Measurements from ENCODE around the gene GAPVD1.
A peak's percentile ranks its signal among the peaks of the same experiment; 100 is the strongest.

The GAPVD1 gene

DNA sequence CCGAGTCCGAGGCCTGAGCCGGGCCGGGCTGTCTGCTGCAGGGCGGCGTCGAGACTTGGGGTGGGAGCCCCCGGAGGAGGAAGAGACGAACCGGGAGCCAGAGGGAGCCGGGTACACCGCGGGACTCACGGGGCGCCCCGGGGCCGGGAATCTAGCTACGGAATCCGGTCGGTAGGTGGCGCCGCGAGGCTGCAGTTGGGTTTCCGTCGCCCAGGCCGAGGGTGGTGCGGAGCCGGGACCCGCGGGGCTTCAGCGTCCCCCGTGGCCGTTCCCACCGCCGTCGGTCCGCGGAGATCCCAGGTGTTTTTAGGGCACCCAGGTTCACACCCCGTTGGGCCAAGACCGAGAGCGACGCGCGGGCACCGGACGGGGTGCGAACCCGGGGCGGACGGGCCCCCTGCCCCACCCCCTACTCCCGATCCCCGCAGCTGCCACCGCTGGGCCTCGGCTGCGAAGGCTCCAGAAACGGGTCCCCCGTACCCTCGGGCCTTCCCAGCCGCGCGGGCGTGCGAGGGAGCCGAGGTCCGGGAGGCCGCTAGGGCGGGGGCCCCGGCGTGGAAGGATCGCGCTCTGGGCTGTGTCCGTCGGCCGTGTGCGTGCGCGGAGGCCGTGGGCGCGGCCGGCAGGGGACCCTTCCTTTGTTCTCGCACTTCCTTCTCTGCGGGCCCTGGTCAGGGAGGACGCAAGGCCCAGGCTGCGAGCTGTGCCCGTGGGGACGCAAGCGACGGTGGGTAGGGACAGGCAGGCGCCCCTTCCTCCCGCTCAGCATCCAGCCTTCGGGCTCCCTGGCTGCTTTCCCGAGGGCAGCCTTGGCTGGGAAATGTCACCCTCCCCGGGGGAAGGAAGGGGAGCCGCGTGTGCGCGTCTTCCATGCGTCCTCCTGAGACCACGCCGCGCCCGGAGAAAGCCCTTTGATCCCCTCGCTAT lies 146.6 kb downstream of the GAPVD1 start:
- DNase-seq = peak; percentile 85

GRCh38 chr9:125409217-125409636 lies 147.6 kb downstream of the GAPVD1 start:
- no peak for DNase-seq

DNA sequence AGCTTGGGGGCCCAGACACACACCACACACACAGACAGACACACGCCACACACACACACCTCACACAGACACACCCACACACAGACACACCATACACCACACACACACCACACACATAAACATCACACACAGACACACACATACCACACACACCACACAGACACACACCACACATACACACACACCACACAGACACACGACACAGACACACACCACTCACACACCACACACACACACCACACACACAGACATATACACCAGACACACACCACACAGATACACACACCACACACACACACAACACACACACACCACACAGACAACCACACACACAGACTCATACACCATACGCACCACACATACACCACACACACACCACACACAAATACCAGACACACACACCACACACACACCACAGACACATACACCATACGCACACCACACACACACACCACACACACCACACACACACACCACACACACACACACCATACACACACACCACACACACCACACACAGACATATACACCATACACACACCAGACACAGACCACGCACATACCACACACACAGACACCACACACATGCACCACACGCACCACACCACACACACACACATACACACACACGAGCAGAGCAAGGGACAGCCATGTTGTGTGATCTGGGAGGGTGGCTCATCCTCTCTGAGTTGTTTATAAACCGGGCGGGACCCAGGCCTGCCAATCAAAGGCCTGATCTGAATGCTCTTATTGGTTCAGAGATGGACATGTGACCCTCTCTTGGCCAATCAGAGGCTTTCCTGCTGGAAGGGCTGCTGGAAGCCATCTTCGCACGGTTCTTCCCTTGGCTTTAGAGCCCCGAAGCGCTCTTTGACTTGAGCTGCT lies 148.3 kb downstream of the GAPVD1 start:
- no peak for DNase-seq

DNA sequence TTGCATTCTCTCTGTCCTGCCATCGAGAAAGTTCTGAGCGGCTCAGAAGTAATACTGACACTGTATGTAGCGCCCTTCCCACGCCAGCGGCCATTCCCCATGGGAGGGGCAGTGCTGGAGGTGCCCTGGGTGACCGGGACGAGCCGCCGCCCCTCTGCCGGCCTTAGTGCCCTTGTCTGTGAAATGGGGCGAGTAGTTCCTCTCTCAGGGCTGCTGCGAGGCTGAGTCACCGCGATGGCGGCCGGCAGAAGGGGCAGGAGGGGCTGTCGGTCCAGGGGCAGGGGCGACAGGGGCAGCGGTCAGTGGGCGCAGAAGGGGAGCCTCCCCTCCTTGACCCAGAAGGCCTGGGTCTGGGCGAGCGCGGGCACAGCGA lies 148.9 kb downstream of the GAPVD1 start:
- DNase-seq = no peak

DNA sequence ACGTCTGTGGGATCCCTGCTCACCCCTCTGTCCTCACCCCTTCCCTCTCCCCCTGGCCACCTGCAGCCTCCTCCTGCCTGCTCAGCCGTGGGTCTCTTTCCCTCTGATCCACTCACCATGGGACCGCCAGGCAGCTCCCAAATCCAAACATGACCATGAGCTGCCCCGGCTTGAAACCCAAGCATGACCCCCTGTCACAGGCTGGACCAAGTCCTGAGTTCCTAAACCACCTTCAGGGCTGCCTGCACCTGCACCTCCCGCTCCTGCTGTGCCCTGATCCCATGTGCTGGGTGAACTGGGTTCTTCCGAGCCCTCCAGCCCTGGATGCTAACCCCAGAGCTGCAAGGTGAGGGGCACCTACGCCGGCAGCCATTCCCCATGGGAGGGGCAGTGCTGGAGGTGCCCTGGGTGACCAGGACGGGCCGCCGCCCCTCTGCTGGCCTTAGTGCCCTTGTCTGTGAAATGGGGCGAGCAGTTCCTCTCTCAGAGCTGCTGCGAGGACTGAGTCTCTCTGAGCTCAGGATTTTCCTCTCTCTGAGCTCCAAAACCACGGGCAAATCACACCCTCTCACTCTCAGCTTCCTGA lies 149.6 kb downstream of the GAPVD1 start:
- no peak for DNase-seq

DNA sequence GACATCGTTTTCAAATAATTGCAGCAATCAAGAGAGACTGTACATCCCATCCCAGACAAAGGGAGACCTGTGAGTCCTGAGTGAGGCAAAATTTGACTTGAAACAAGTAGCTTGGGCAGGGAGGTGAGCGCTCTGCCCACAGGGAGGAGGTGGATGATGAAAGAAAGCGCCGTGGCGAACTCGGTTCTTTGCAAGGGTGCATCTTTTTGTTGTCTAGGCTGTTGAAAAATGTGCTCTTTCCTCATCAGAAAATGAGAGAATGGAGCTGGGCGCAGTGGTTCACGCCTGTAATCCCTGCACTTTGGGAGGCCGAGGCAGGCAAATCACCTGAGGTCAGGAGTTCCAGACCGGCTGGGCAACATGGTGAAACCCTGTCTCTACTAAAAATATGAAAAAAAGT lies 150.5 kb downstream of the GAPVD1 start:
- no peak for DNase-seq

DNA sequence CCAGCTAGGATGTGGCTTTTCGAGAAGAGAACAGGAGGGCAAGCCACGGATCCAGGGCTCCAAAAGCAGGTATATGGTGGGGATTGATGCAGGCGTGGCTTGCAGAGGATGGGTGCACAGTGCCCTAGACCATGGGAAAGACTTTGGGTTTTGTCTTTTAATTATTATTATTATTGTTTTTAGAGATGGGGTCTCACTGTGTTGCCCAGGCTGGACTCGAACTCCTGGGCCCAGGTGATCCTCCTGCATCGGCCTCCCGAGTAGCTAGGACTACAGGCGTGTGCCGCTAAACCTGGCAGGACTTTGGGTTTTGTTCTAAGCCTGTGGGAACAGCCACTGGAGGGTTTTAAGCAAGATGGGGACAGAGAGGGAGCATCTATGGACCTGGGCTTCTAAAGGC lies 152.0 kb downstream of the GAPVD1 start:
- DNase-seq = no peak

DNA sequence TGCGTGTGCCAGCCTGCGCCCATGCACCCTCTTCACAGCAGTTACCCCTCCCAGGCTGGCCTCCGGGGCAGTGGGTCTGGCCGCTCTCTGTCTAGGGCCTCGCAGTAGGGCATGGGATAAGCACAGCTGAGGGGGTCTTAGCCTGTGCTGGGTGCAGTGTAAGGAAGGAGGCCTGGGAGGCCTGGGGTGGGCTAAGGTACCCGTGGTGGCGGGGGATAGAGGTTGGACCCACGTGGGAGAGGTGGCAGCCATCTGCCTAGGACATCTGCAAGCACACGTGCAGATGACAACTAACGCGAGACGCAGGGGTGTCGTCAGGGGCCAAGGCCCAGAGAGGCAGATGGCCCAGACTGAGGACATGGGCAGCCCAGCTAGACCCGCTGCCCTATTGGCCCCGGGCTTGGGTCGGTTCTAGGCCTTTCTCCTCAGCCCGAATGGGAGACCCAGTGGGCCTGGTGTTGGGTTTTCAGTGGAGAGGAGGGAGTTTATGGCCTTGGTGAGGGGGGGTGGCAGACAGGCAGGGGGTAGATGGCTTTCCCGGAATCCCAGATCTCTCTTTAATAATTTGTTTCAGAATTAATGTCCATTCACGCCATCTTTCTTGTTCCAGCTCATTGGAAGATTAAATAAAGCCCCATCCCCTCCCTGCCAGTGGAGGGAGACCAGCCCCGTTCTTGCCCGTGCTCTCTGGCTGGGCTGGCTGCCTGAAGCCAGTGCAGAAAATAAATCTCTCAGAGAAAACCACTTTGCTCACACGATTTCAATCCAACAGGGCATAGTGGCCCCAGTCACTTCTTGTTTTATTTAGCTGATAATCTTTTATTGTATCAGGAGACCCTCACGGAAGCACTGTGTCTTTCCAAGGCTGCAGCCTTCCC lies 154.2 kb downstream of the GAPVD1 start:
- DNase-seq = no peak

DNA sequence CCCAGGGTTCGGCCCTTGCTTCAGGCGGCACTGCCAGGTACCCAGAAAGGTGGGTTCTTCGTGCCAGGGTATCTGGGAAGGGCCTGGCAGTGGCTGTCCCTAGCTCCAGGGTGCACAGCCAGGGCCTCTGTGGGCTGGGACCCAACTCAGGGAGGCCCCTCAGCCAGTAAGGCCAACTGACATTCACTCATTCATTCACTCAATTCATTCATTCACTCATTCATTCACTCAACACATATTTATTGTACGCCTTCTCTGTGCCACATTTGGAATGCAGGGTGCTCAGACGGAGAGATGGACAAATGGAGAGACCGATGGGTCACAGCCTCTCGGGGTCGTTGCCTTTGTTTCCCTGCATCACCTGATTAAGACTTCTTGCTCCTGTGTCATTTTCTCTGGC lies 154.9 kb downstream of the GAPVD1 start:
- no peak for DNase-seq

Data from left hindlimb (tissue), 1 donor.